ENCODE measurements around the gene PPP1R16B.

PPP1R16B gene

DNA sequence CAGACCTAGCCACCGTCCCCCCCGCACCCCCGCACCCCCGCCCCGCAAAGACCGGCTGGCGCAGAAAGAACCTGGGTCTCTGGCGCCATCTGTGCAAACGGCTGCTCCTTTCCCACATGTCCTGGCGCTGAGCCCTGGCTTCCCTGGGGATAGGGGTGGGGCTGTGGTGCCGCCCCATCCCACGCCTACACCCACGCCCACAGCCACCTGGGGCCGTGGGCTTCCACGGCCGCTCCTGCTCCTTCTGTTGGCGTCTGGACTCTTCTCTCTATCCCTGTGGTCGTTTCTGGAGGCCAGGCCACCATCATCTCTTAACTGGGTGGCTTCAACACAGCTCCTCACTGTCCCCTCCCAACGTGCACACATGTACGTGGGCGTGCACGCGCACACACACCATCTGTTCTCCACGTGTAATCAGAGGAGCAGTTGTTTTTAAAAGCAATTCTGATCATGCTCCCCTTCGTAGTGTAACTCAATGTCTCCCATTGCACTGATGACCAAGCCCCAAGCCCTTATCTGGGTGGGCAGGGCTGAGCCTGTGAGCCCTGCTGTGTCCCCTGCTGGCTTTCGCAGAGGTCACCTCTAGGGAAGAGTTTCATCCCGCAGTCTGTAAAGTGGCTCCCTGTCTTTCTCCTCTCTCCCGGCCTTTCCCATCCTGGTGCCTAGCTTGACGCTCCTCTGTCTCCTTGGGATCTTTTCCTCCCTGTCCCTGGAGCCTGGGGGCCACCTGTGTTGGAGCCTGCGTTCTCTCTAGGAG lies 88.8 kb downstream of the PPP1R16B start:
- TF ChIP-seq, protein P1, sequence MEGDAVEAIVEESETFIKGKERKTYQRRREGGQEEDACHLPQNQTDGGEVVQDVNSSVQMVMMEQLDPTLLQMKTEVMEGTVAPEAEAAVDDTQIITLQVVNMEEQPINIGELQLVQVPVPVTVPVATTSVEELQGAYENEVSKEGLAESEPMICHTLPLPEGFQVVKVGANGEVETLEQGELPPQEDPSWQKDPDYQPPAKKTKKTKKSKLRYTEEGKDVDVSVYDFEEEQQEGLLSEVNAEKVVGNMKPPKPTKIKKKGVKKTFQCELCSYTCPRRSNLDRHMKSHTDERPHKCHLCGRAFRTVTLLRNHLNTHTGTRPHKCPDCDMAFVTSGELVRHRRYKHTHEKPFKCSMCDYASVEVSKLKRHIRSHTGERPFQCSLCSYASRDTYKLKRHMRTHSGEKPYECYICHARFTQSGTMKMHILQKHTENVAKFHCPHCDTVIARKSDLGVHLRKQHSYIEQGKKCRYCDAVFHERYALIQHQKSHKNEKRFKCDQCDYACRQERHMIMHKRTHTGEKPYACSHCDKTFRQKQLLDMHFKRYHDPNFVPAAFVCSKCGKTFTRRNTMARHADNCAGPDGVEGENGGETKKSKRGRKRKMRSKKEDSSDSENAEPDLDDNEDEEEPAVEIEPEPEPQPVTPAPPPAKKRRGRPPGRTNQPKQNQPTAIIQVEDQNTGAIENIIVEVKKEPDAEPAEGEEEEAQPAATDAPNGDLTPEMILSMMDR (IDR thresholded peaks at IDR 0.05; ENCODE audit: insufficient read depth, low read depth, low read length, missing control alignments), result no peak
- no peak for DNase-seq (ENCODE audit: low read depth)
- no peak overlapping the region for H3K4me3 ChIP-seq (ENCODE audit: low read length)

GRCh38 chr20:38895098-38895949 lies 89.8 kb downstream of the PPP1R16B start:
- no peak for DNase-seq (ENCODE audit: low read depth)
- TF ChIP-seq, protein P1 (IDR thresholded peaks at IDR 0.05; ENCODE audit: insufficient read depth, low read depth, low read length, missing control alignments), result no peak
- H3K4me3 ChIP-seq (ENCODE audit: low read length), result no peak overlapping the region

DNA sequence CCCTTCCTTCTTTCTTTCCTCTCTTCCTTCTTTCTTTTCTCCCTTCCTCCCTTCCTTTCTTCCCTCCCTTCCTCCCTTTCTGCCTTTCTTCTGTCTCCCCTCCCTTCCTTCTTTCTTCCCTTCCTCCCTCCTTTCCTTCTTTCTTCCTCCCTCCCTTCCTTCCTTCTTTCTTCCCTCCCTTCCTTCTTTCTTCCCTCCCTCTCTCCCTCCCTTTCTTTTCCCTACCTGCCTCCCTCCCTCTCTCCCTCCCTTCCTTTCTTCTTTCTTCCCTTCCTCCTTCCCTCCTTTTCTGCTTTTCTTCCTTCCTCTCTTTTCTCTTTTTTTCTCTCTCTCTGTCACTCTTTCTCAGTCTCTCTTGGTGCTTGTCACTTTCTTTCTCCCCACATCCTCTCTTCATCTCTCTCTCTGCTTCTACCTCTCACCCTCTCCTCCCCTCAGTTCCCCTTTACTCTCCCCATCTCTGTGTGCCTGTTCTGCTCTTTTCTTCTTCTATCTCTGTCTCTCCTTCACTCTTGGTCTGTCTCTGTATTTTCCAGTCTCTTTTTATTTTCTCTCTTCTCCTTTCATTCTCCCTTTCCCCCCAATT lies 90.6 kb downstream of the PPP1R16B start:
- no peak for DNase-seq (ENCODE audit: low read depth)
- no peak overlapping the region for H3K4me3 ChIP-seq (ENCODE audit: low read length)
- TF ChIP-seq, protein P1 (IDR thresholded peaks at IDR 0.05; ENCODE audit: insufficient read depth, low read depth, low read length, missing control alignments), result no peak

DNA sequence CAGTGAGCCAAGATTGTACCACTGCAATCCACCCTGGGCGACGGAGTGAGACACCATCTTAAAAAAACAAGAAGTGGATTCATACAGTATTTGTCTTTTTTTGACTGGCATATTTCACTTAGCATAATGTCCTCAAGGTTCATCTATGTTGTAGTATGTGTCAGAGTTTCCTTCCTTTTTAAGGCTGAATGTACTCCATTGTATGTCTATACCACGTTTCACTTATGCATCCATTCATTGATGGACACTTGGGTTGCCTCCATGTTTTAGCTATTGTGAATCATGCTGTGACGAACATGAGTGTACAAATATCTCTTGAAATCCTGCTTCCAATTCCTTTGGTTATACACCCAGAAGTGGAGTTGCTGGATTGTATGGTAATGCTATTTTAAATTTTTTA lies 91.8 kb downstream of the PPP1R16B start:
- no peak overlapping the region for H3K4me3 ChIP-seq (ENCODE audit: low read length)
- TF ChIP-seq, protein P1 (IDR thresholded peaks at IDR 0.05; ENCODE audit: insufficient read depth, low read depth, low read length, missing control alignments), result no peak
- DNase-seq (ENCODE audit: low read depth), result no peak

DNA sequence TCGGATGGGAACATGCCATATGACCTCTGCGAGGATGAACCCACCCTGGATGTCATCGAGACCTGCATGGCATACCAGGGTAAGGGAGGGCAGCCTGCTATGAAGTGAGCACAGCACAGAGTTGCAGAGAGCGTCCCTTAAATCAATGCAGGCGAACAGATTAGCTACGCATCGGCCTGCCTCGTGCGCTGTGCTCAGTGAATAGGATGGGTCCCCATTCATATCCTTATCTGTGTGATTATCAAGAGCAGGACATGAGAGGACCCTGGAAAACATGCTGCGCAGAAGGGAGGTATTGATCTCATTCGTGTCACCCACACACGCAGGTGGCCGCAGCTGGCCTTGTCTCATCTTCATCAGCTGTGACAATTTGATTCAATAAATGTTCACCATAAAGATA lies 95.1 kb downstream of the PPP1R16B start:
- TF ChIP-seq, protein P1 (IDR thresholded peaks at IDR 0.05; ENCODE audit: insufficient read depth, low read depth, low read length, missing control alignments), result no peak
- no peak for DNase-seq (ENCODE audit: low read depth)
- H3K4me3 ChIP-seq (ENCODE audit: low read length), result no peak overlapping the region

DNA sequence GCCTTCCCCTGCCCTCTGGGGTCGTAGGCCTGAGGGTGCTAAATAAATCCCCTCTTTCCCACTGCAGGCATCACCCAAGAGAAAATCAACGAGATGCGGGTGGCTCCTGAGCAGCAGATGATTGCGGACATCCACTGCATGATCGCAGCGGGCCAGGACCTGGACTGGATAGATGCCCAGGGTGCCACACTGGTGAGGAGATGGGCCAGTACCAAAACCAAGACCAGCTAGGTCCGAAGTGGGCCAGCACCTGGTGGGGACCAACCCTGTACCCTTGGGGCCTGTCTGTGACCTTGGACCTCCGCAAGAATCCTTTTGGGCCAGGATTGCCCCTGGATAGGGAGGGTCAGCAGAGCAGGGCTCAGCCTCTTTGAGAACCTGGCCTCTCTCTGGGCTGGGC lies 97.1 kb downstream of the PPP1R16B start:
- no peak overlapping the region for H3K4me3 ChIP-seq (ENCODE audit: low read length)
- TF ChIP-seq, protein P1 (IDR thresholded peaks at IDR 0.05; ENCODE audit: insufficient read depth, low read depth, low read length, missing control alignments), result no peak
- no peak for DNase-seq (ENCODE audit: low read depth)

Data from epithelial cell of esophagus (primary cell).